Measurements from ENCODE around the gene PDCD1. TPM values are rescaled to one million over a fixed set of nuclear protein-coding genes. Genes with fewer than 3 reads are reported as not detected.

The PDCD1 gene
- polyA plus RNA-seq, 1 donor (not counting 4 experiments of a cell fraction or from before 2014, with no cell fraction given): not detected

DNA sequence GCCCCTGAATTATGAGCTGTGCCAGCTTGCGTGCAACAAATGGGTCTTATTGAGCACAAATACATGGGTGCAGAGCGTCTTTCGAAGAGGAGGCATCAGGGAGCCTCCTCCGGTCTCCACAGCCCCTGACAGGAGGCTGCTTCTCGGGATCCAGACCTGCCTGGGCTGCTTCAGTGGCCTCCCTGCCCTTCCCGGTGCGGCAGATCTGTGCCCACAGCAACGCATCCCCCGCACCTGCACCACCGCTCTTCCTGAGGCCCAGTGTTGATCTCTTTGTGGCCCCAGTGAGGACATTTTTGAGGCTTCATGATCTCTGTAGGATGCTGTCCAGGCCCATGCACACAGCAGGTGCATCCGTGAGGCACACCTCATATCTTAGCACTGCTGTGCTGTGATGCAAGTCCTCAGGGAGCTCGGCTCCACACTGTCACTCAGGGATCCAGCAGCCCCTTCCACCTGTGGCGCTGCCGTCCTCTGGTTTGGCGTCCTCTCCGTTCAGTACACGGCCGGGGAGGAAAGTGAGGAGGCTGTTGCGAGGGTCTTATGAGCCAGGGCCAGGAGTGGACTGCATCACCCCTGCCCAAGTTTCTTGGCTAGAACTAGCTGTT is 28.2 kb upstream of the PDCD1 start:
- H3K4me1 ChIP-seq (ENCODE audit: control insufficient read depth, extremely low read depth, insufficient read depth, low read length): peaks cover 19% of the 10 kb centered on the region
- no peak overlapping the region for H3K9ac ChIP-seq (ENCODE audit: control insufficient read depth, extremely low read depth, insufficient read depth, low read length)
- dilution Hi-C loops (cut with MboI; ENCODE audit: extremely low pct_ligation_motif_present, low sequenced_read_pairs): no loop called here
- no peaks in the 10 kb centered on the region for H3K36me3 ChIP-seq (ENCODE audit: control insufficient read depth in 2 of 2, extremely low read depth in 1 of 2, insufficient read depth in 2 of 2, low read length in 2 of 2)
- H3K9me1 ChIP-seq (ENCODE audit: control insufficient read depth, extremely low read depth, insufficient read depth, low read length): no peaks in the 10 kb centered on the region
- DNase-seq (ENCODE audit: low read depth, low spot score) (no peak), FAIRE-seq (no peak)
- H3K9me3 ChIP-seq (ENCODE audit: control insufficient read depth, low read depth, low read length): no peaks in the 10 kb centered on the region
- peaks cover 11% of the 10 kb centered on the region for H3K27me3 ChIP-seq (ENCODE audit: control insufficient read depth, extremely low read depth, insufficient read depth, low read length)
- H3K4me3 ChIP-seq (ENCODE audit: control insufficient read depth in 2 of 3, extremely low read depth in 1 of 3, insufficient read depth in 2 of 3, low read depth in 1 of 3, low read length in 3 of 3): no peak overlapping the region
- H3K79me2 ChIP-seq (ENCODE audit: control insufficient read depth, insufficient read depth, low read length): no peaks in the 10 kb centered on the region
- H2AFZ ChIP-seq (ENCODE audit: control insufficient read depth, low read length): no peak overlapping the region
- TF ChIP-seq, protein P1, sequence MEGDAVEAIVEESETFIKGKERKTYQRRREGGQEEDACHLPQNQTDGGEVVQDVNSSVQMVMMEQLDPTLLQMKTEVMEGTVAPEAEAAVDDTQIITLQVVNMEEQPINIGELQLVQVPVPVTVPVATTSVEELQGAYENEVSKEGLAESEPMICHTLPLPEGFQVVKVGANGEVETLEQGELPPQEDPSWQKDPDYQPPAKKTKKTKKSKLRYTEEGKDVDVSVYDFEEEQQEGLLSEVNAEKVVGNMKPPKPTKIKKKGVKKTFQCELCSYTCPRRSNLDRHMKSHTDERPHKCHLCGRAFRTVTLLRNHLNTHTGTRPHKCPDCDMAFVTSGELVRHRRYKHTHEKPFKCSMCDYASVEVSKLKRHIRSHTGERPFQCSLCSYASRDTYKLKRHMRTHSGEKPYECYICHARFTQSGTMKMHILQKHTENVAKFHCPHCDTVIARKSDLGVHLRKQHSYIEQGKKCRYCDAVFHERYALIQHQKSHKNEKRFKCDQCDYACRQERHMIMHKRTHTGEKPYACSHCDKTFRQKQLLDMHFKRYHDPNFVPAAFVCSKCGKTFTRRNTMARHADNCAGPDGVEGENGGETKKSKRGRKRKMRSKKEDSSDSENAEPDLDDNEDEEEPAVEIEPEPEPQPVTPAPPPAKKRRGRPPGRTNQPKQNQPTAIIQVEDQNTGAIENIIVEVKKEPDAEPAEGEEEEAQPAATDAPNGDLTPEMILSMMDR (optimal IDR thresholded peaks at IDR 0.05 in 1 of 3, IDR thresholded peaks at IDR 0.05 in 1 of 3, conservative IDR thresholded peaks at IDR 0.05 in 1 of 3; ENCODE audit: extremely low read depth in 1 of 3, insufficient read depth in 2 of 3, low read length in 3 of 3): no peak
- TF ChIP-seq EZH2 (IDR thresholded peaks at IDR 0.05; ENCODE audit: low read length): no peak
- H3K4me2 ChIP-seq (ENCODE audit: control insufficient read depth, extremely low read depth, insufficient read depth, low read depth, low read length): no peak overlapping the region
- no peak overlapping the region for H3K27ac ChIP-seq (ENCODE audit: control insufficient read depth, insufficient read depth, low read length)
- H4K20me1 ChIP-seq (ENCODE audit: control insufficient read depth, extremely low read depth, insufficient read depth, low read length): no peaks in the 10 kb centered on the region

DNA sequence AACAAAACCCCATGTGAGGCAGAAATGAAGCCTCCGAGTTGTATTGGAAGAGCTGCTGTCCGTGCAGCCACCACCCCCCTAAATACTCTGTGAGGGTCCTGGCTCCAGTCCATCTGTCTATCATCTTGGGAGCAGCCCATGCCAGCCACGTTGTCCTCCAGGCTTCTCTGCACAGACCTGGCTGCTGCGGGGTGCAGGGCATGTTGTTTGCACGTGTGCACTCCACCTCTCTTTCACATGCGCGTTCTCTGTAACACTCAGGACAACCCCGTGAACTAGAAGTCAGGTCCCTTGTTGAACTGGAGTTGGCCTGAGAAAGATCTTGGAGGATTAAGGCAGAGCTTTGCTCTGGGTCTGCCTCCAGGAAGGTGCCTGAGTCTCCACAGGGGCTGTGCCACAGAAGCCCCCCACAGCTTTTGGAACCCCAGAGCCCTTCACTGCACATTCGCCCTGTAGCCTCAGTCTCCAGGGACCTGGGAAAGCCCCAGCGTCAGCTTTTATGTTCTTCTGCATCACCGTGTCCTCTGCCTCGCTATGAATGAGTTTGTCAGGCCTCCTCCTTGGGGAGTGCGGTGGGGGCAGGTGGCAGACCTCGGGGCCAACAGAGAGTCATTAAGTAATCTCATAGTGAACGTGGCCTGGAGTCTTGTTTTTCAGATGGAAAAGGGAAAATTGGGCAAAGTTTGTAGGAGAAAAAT is 27.4 kb upstream of the PDCD1 start:
- H3K4me1 ChIP-seq (ENCODE audit: control insufficient read depth, extremely low read depth, insufficient read depth, low read length): peaks cover 15% of the 10 kb centered on the region
- no peak overlapping the region for H2AFZ ChIP-seq (ENCODE audit: control insufficient read depth, low read length)
- peaks cover 11% of the 10 kb centered on the region for H3K27me3 ChIP-seq (ENCODE audit: control insufficient read depth, extremely low read depth, insufficient read depth, low read length)
- DNase-seq (ENCODE audit: low read depth, low spot score): no peak
- dilution Hi-C loops (cut with MboI; ENCODE audit: extremely low pct_ligation_motif_present, low sequenced_read_pairs): no loop called here
- no peak overlapping the region for H3K4me3 ChIP-seq (ENCODE audit: control insufficient read depth in 2 of 3, extremely low read depth in 1 of 3, insufficient read depth in 2 of 3, low read depth in 1 of 3, low read length in 3 of 3)
- H3K27ac ChIP-seq (ENCODE audit: control insufficient read depth, insufficient read depth, low read length): no peak overlapping the region
- no peaks in the 10 kb centered on the region for H4K20me1 ChIP-seq (ENCODE audit: control insufficient read depth, extremely low read depth, insufficient read depth, low read length)
- no peaks in the 10 kb centered on the region for H3K9me1 ChIP-seq (ENCODE audit: control insufficient read depth, extremely low read depth, insufficient read depth, low read length)
- no peak for FAIRE-seq
- H3K9me3 ChIP-seq (ENCODE audit: control insufficient read depth, low read depth, low read length): no peaks in the 10 kb centered on the region
- H3K79me2 ChIP-seq (ENCODE audit: control insufficient read depth, insufficient read depth, low read length): no peaks in the 10 kb centered on the region
- TF ChIP-seq, protein P1 (optimal IDR thresholded peaks at IDR 0.05 in 1 of 3, IDR thresholded peaks at IDR 0.05 in 1 of 3, conservative IDR thresholded peaks at IDR 0.05 in 1 of 3; ENCODE audit: extremely low read depth in 1 of 3, insufficient read depth in 2 of 3, low read length in 3 of 3): no peak
- TF ChIP-seq EZH2 (IDR thresholded peaks at IDR 0.05; ENCODE audit: low read length): no peak
- H3K36me3 ChIP-seq (ENCODE audit: control insufficient read depth in 2 of 2, extremely low read depth in 1 of 2, insufficient read depth in 2 of 2, low read length in 2 of 2): no peaks in the 10 kb centered on the region
- no peak overlapping the region for H3K9ac ChIP-seq (ENCODE audit: control insufficient read depth, extremely low read depth, insufficient read depth, low read length)
- no peak overlapping the region for H3K4me2 ChIP-seq (ENCODE audit: control insufficient read depth, extremely low read depth, insufficient read depth, low read depth, low read length)

Measured in keratinocyte (primary cell).